ENCODE results near the gene KCNK17.

KCNK17 gene

DNA sequence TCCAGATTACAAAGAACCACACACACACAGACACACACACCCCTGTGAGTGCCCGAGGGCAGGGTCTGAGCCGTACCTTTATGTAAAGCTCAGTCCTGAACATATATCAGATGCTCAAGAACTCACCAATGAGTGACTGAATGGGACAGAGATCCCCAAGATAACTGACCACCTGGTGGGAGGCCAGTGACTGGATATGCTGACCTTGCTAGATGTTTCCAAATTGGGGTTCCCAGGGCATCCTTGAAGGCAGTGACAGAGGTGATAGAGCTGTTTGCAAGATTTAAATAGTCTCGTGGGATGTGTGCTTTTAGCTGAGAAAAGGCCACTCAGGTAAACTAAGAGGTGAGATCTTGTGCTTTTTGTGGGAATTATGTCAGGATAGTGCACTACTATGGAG lies 39.3 kb downstream of the KCNK17 start:
- in situ Hi-C loops (cut with MboI; ENCODE audit: low sequenced_read_pairs) = no loop called here

- in situ Hi-C loops (cut with MboI; ENCODE audit: low sequenced_read_pairs) = no loop called here
These were observed 39.7 kb downstream of the KCNK17 start for GRCh38 chr6:39274471-39274870.

DNA sequence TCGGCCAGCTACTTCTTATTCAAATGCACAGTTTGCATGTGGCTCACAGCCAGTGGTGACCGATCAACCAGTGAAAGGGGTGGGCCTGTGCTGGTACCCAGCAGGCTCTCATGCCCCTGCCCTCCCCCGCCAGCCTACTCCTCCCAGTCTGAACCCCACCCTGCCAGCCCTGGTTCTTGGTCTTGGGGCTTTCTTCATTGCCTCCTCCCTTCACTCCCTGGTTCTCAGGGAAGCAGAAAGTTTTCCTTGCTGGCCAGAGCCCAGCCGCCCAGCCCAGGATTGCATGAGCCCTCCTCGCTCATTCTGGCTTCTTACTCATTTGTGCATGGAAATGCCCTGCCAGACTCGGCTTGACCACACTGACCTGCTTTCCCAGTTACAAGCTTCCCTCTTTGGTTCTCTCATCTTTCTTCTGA lies 40.8 kb downstream of the KCNK17 start:
- in situ Hi-C loops (cut with MboI; ENCODE audit: low sequenced_read_pairs) = no loop called here

DNA sequence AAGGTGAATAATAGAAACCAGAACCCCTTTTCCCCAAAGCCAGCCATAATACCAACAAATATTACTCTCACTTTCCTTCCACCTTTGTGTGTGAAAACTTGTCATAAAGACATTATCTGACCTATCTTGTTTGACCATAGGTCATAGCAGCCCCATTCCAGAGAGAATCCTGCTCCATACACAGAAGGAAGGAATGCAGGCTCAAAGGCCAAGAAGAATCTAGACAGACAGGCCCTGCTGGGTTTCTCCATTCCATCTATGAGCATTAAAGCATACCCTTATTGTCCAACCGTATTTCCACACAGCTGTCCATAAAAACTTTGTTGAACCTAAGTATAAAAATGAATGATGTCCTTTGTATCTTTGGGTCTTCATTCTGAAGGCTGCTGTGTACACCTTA lies 44.3 kb downstream of the KCNK17 start:
- in situ Hi-C loops (cut with MboI; ENCODE audit: low sequenced_read_pairs) = no loop called here

- in situ Hi-C loops (cut with MboI; ENCODE audit: low sequenced_read_pairs) = no loop called here
These were observed 45.5 kb downstream of the KCNK17 start for GRCh38 chr6:39268721-39269120.

DNA sequence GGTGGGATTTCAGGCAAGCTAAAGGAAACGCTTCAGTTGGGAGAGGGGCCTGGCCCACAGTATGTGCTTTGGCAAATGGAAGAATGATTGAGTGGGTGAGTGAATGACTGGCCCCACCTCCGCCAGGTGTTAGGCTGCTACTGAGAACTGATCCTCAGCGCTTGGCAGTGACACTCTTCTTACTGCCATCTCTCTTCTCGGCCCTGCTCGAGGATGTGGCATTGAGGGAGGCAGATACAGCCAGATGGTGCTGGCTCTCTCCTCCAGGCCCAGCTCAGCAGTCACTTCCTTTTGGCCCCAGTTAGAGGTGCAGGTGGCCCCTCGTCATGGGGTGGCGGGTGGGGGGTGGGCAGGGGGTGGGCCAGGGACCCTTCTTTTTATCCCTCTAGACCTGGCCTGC lies 46.0 kb downstream of the KCNK17 start:
- in situ Hi-C loops (cut with MboI; ENCODE audit: low sequenced_read_pairs) = no loop called here

DNA sequence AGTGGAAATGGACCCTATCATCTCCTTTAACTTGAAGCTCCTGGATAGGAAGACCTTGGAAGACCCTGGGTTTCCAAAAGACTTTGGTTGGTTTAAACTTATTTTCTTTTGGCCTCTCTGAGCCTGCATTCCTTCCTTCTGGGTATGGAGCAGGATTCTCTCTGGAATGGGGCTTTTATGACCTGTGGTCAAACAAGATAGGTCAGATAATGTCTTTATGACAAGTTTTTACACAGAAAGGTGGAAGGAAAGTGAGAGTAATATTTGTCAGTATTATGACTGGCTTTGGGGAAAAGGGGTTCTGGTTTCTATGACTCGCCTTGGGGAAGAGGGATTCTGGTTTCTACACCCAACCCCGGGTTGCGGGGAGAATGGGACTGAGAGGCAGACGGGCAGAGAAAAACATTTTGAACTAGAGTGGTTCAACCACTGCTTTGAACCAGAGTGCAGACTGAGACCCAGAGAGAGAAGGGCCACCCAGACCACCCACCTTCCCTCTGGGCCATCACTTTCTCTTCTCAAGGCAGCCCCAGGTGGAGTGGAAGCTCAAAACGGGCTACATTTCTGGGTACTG lies 47.4 kb downstream of the KCNK17 start:
- in situ Hi-C loops (cut with MboI; ENCODE audit: low sequenced_read_pairs) = no loop called here

GRCh38 chr6:39266375-39266774 lies 47.8 kb downstream of the KCNK17 start:
- in situ Hi-C loops (cut with MboI; ENCODE audit: low sequenced_read_pairs) = no loop called here

DNA sequence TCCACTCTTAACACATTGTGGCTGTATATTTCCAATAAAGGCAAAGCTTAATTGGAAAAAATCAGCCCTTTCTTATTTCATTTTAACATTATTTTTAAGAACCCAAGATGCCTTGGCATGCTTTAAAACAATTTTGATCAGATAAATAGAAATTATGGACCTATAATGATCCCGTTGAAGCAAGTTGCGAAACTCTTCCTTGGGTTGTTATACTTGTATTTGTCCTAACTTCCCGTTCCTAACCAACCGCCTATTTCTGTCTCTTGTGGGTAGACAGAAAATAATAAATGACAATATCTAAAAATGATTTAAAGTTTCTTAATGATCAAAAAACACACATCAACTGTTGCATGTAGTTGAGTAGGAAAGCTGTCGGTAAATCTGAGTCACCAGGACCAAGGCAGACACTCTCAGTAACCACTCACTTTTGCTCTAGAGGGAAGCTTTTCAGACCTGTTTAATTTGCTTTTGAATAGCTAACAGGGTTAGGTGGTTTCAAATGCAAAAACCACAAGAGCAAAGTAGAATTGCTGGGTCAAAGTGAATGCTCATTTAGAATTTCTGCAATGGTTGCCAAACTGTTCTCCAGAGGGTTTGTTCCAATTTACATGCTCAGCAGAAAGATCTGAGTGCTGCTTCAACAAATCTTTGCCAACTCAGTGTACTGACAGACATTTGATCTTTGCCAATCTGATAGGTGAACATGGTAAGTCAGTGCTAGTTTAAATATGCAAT lies 50.7 kb downstream of the KCNK17 start:
- in situ Hi-C loops (cut with MboI; ENCODE audit: low sequenced_read_pairs) = no loop called here

- in situ Hi-C loops (cut with MboI; ENCODE audit: low sequenced_read_pairs) = no loop called here
These were observed 52.5 kb downstream of the KCNK17 start for GRCh38 chr6:39261751-39262150.

DNA sequence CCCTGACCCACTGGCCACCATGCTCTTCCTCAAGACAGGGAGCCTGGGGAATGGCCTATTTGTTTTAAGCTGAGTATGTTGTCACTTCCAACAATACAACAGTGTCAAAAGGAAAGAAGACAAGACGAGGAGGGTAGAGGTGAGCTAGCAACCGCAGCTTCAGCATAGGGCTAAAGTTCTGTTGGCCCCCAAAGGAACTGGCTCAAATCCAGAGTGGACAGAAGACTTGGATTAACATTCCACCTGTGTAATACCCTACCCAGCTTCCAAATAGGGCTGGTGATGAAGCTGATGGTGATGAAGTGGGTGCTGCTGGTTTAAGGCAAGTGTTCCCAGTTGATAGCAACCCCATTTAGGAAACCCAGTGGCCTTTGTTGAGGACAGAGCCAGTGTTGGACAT lies 53.3 kb downstream of the KCNK17 start:
- in situ Hi-C loops (cut with MboI; ENCODE audit: low sequenced_read_pairs) = no loop called here

GRCh38 chr6:39260456-39260855 lies 53.8 kb downstream of the KCNK17 start:
- in situ Hi-C loops (cut with MboI; ENCODE audit: low sequenced_read_pairs) = no loop called here

DNA sequence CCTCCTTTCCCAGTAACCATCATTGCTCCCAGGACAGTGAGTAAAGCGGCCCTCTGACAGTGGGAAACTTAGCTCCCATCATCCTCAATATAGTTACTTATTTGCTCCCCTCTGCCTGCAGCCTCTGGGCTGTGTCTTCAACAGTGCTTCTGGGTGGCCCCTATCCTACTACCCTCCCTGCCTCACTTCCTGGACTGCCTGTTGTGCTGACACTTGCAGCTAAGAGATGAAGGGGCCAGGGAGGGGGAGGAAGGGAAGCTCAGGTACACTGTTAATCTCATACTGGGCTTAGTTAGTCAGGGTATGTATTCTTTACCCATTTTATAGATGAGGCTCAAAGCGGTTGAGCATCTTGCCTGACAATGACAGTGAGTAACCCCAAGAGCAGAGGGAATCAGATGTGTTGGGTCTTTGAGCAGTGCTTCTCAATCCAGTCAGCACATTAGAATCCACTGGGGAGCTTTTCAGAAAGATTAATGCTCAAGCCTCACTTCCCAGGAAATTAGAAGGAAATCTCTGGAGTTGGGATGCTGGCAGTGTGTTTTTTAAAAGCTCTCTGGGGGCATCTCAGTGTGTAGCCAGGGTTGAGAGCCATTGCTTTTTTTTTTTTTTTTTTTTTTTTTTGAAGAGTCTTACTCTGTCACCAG lies 57.8 kb downstream of the KCNK17 start:
- in situ Hi-C loops (cut with MboI; ENCODE audit: low sequenced_read_pairs) = no loop called here

- in situ Hi-C loops (cut with MboI; ENCODE audit: low sequenced_read_pairs) = no loop called here
These were observed 59.2 kb downstream of the KCNK17 start for GRCh38 chr6:39254999-39255535.

- in situ Hi-C loops (cut with MboI; ENCODE audit: low sequenced_read_pairs) = no loop called here
These were observed 62.8 kb downstream of the KCNK17 start for GRCh38 chr6:39251406-39251805.

DNA sequence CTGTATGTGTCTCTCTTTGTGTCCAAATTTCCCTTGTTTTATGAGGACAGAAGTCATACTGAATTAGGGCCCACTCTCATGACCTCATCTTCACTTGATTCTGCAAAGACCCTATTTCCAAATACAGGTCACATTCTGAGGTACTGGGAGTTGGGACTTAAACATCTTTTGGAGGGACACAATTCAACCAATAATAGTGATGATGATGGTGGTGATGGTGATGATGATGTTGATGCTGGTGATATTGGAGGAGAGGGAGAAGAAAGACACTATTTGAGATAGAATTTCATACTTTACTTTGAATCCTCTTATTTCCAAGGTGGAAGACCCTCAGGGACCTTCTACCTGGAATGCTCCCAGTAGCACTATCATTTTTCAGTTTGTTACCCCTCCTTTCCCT lies 63.7 kb downstream of the KCNK17 start:
- in situ Hi-C loops (cut with MboI; ENCODE audit: low sequenced_read_pairs) = no loop called here

- in situ Hi-C loops (cut with MboI; ENCODE audit: low sequenced_read_pairs) = no loop called here
These were observed 64.9 kb downstream of the KCNK17 start for GRCh38 chr6:39249278-39249677.
